ENCODE data around the gene MSH3.
"Not testable (repeated sequence)": the region's sequence is repeated elsewhere in the genome, so short reads cannot be mapped to it uniquely, and the experiment has no call there.

The MSH3 gene

DNA sequence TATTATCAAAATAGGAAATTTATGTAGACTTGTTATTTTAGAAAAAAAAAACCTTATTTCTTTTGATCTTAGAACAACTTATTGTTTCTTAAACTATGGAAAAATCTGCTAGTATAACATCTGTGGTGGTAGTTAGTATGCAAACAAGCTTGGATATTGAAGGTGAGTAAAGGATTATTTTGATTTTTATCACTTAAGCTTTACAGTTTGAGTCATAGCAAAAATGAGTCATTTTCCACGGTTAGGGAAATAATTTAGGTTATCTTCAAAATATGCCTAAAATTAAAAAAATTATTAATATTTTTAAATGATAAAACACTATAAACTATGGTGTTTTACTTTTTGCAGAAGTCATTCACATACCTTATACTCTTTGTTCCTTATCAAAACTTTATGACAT, 107.5 kb downstream of the MSH3 start:
- Mint-ChIP-seq H3K27ac (no peak overlapping the region), H3K27me3 (no peaks in the 10 kb centered on the region), H3K4me3 (no peak overlapping the region), H3K36me3 (peaks cover 50% of the 10 kb centered on the region), H3K9me3 (peaks cover 6% of the 10 kb centered on the region), H3K4me1 (peaks cover 42% of the 10 kb centered on the region)
- no peak for DNase-seq
- CTCF ChIA-PET = no interaction called here

DNA sequence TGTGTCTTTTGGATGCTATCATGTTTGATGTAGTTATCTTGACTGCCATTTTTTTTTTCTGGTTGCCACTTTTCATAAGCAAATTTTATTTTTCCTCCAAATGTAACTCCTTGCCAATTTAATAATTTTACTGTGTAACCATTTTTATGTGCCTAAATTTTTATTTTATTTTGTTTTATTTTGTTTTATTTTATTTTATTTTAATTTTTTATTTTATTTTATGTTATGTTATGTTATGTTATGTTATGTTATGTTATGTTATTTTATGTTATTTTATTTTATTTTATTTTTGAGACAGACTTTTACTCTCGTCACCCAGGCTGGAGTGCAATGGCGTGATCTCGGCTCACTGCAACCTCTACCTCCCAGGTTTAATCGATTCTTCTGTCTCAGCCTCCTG, 108.1 kb downstream of the MSH3 start:
- Mint-ChIP-seq H3K9me3 (peaks cover 6% of the 10 kb centered on the region), H3K4me3 (no peak overlapping the region), H3K27me3 (no peaks in the 10 kb centered on the region), H3K4me1 (peaks cover 37% of the 10 kb centered on the region), H3K27ac (no peak overlapping the region), H3K36me3 (peaks cover 46% of the 10 kb centered on the region)
- DNase-seq = no peak
- CTCF ChIA-PET = interaction anchor here (0.6 kb wide), 1 partner anchor 369 kb away, joined by 3 read pairs; no protein-coding TSS in a partner anchor

DNA sequence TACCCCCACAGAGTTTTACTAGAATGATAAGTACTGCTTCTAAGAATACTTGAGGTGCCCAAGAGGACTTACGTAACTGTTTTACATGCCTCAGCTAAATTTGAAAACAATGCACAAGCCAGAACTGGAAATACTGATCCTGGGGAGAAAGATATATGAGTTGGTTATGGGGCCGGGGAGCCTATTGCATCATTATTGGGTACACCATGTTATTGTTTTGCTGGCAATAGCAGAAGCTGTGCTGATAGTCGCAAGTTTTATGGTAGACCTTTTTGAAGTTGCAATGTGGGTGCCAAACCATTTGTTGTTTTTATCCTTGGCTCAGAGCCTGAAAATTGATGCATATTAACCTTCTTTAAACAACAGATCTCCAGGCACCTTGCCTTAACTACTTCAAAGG, 108.8 kb downstream of the MSH3 start:
- Mint-ChIP-seq H3K27me3 (no peaks in the 10 kb centered on the region), H3K36me3 (peaks cover 44% of the 10 kb centered on the region), H3K27ac (no peak overlapping the region), H3K4me3 (no peak overlapping the region), H3K9me3 (peaks cover 3% of the 10 kb centered on the region), H3K4me1 (peaks cover 30% of the 10 kb centered on the region)
- CTCF ChIA-PET = interaction anchor here (0.6 kb wide), 1 partner anchor 369 kb away, joined by 3 read pairs; no protein-coding TSS in a partner anchor
- DNase-seq = no peak

GRCh38 chr5:80763873-80764647, 109.6 kb downstream of the MSH3 start:
- Mint-ChIP-seq H3K4me1 (peaks cover 28% of the 10 kb centered on the region), H3K27ac (no peak overlapping the region), H3K36me3 (peaks cover 40% of the 10 kb centered on the region), H3K27me3 (no peaks in the 10 kb centered on the region), H3K4me3 (no peak overlapping the region), H3K9me3 (peaks cover 2% of the 10 kb centered on the region)
- CTCF ChIA-PET = interaction anchor here (0.6 to 1.7 kb wide), 2 partner anchors 9 to 462 kb away, joined by 3 to 5 read pairs; no protein-coding TSS in a partner anchor
- no peak for DNase-seq

GRCh38 chr5:80764786-80765185, 110.3 kb downstream of the MSH3 start:
- no peak overlapping the region for H3K27ac Mint-ChIP-seq
- peaks cover 20% of the 10 kb centered on the region for H3K4me1 Mint-ChIP-seq
- DNase-seq = no peak
- H3K9me3 Mint-ChIP-seq = no peaks in the 10 kb centered on the region
- CTCF ChIA-PET = interaction anchor here (1.7 kb wide), 1 partner anchor 8 kb away, joined by 3 read pairs; no protein-coding TSS in a partner anchor
- H3K27me3 Mint-ChIP-seq = no peaks in the 10 kb centered on the region
- no peak overlapping the region for H3K4me3 Mint-ChIP-seq
- peaks cover 36% of the 10 kb centered on the region for H3K36me3 Mint-ChIP-seq

DNA sequence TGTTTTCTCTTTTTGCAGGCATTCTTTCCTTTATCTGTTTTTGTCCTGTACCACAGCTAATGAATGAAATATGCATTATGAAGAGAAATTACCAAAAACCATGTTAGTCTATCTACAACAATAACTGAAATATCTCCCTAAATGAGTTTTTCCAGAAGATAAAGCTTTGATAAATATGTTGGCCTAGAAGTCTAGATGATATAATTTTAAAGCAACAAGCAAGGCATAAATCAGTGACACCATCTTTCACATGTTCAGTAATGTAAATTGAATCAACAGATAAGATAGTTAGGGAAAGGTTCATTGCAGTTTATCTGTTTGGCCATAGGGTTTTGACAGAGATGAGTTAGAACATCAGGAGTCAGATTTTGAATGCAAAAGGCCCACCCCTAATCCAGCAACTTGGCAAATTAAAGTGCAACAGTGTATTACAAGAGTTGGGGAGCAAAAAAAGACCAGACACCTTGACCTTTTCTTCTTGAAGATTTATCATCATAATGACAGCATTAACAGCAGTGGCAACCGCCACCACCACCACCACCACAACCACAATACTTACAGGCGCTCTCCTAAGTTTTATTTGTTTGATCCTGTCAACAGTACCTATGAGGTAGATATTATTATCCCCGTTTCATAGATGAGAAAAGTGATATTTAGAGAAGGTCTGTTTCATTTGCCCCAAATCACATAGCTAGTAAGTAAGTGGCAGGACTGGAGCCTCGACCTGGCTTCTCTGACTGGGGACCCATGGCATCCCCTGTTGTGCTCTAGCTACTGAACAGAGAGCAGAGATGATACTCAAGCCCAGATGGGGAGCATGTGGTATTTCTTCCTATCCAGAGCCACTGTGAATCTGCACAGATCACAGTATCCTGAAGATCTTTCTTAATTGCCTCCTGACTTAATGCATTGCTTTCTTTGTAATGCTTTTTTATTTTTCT, 123.2 kb downstream of the MSH3 start:
- DNase-seq = no peak
- no peak overlapping the region for H3K4me3 Mint-ChIP-seq
- CTCF ChIA-PET = interaction anchor here (1.5 kb wide), 1 partner anchor 10 kb away, joined by 3 read pairs; no protein-coding TSS in a partner anchor
- H3K36me3 Mint-ChIP-seq = peaks cover 33% of the 10 kb centered on the region
- peaks cover 8% of the 10 kb centered on the region for H3K4me1 Mint-ChIP-seq
- no peaks in the 10 kb centered on the region for H3K27me3 Mint-ChIP-seq
- peak overlapping the region; percentile 21 for H3K27ac Mint-ChIP-seq
- H3K9me3 Mint-ChIP-seq = no peaks in the 10 kb centered on the region

DNA sequence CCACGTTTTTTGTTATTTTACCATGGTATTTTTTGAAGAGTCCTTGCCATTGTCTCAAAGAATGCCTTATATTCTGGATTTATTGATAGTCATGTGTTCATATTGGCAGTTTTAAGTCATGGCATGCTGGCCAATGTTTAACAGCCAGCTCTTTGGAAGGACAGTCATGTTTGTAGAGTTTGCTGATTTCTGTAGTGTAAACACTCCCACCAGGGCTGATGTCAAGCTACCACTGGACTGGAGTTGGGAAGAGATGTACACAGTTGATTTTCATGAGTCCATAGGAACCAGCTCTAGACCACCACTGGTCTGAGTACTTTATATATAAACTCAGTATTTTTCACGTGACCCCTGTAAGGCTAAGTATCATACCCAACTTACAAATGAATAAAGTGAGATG, 125.6 kb downstream of the MSH3 start:
- no peak overlapping the region for H3K4me3 Mint-ChIP-seq
- CTCF ChIA-PET = interaction anchor here (0.8 kb wide), 1 partner anchor 328 kb away, joined by 3 read pairs; no protein-coding TSS in a partner anchor

DNA sequence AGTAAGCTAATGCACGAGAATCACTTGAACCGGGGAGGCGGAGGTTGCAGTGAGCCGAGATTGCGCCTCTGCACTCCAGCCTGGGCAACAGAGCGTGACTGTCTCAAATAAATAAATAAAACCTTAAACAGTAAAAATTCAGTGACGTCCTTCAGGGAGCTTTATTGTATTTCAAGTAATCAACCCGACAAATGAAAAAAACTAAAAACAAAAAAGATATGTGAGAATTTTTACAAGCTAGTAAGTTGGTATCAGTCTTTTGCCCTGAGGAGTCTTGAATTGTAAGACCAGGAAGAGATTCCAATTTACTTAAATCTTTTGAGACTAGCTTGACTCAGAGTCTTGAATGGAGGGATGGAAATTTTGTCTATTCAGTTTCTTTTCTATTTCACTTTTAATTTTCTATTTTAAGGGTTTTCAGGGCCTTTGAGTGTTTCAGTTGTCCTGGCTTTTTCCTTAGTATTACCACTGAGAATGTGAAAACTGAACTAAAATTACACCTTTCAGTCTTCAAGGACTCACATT, 126.4 kb downstream of the MSH3 start:
- Mint-ChIP-seq H3K27ac (no peak overlapping the region), H3K9me3 (no peaks in the 10 kb centered on the region), H3K27me3 (no peaks in the 10 kb centered on the region), H3K36me3 (peaks cover 36% of the 10 kb centered on the region), H3K4me1 (peaks cover 8% of the 10 kb centered on the region), H3K4me3 (no peak overlapping the region)
- CTCF ChIA-PET = no interaction called here
- DNase-seq = no peak

More for the DNA sequence above, 125.6 kb downstream of the MSH3 start:
- H3K27me3 Mint-ChIP-seq = no peaks in the 10 kb centered on the region
- no peaks in the 10 kb centered on the region for H3K9me3 Mint-ChIP-seq
- peaks cover 8% of the 10 kb centered on the region for H3K4me1 Mint-ChIP-seq
- no peak for DNase-seq
- peaks cover 33% of the 10 kb centered on the region for H3K36me3 Mint-ChIP-seq
- no peak overlapping the region for H3K27ac Mint-ChIP-seq

- peaks cover 35% of the 10 kb centered on the region for H3K36me3 Mint-ChIP-seq
- H3K9me3 Mint-ChIP-seq = no peaks in the 10 kb centered on the region
- H3K4me3 Mint-ChIP-seq = no peak overlapping the region
- CTCF ChIA-PET = no interaction called here
- peaks cover 8% of the 10 kb centered on the region for H3K4me1 Mint-ChIP-seq
- DNase-seq = no peak
- H3K27me3 Mint-ChIP-seq = no peaks in the 10 kb centered on the region
- no peak overlapping the region for H3K27ac Mint-ChIP-seq
Measured at GRCh38 chr5:80781356-80781755, 126.9 kb downstream of the MSH3 start.

DNA sequence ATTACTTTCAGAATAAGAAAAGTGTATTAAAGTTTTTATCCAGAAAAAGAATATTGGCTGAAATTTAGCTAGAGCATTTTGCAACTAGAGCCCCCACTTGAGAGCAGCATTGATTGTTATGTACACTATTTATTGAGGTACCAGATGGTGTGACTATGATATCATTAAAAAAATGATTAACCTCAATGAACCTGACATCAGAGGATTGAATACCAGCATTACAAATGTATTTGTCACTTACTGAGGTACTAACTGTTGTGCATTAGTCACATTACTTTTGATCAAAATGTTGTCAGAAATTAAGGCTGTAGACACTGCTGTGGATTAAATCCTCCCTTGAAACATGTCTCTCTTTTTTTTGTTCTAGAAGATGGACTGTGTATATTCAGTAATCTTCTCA, 128.2 kb downstream of the MSH3 start:
- H3K36me3 Mint-ChIP-seq = peaks cover 34% of the 10 kb centered on the region
- no peak for DNase-seq
- CTCF ChIA-PET = no interaction called here
- H3K27ac Mint-ChIP-seq = no peak overlapping the region
- H3K9me3 Mint-ChIP-seq = no peaks in the 10 kb centered on the region
- H3K4me1 Mint-ChIP-seq = peaks cover 5% of the 10 kb centered on the region
- H3K27me3 Mint-ChIP-seq = no peaks in the 10 kb centered on the region
- H3K4me3 Mint-ChIP-seq = no peak overlapping the region

- peaks cover 33% of the 10 kb centered on the region for H3K36me3 Mint-ChIP-seq
- H3K4me3 Mint-ChIP-seq, H3K4me1 Mint-ChIP-seq, H3K27ac Mint-ChIP-seq, DNase-seq, H3K27me3 Mint-ChIP-seq, CTCF ChIA-PET, H3K9me3 Mint-ChIP-seq: not testable (repeated sequence)
Measured at GRCh38 chr5:80783751-80784150, 129.3 kb downstream of the MSH3 start.

GRCh38 chr5:80784451-80784850, 130.0 kb downstream of the MSH3 start:
- CTCF ChIA-PET = no interaction called here
- DNase-seq = no peak
- Mint-ChIP-seq H3K27ac (no peak overlapping the region), H3K36me3 (peaks cover 31% of the 10 kb centered on the region), H3K27me3 (no peaks in the 10 kb centered on the region), H3K4me1 (no peaks in the 10 kb centered on the region), H3K9me3 (no peaks in the 10 kb centered on the region), H3K4me3 (no peak overlapping the region)

DNA sequence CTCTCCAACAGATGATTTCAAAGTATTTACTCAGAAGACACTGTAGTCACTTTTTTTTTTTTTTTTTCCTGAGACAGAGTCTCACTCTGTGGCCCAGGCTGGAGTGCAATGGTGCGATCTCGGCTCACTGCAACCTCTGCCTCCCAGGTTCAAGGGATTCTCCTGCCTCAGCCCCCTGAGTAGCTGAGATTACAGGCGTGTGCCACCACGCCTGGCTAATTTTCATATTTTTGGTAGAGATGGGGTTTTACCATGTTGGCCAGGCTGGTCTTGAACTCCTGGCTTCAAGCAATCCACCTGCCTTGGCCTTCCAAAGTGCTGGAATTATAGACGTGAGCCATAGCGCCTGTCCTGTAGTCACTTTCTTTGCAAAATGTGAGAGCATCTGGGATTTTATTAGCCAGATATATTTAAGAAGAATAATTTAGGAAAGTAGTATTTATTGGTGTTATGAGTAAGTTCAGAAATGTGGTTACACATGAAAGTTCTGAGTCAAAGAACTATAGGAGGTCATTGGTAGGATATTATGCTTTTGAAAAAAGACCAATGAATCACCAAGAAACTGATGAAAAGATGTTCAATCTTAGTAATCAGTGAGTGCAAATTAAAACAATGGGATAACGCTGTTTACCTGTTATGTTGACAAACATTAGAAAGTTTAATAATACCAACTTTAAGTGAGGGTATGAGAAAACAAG, 135.0 kb downstream of the MSH3 start:
- CTCF ChIA-PET = interaction anchor here (0.6 kb wide), 1 partner anchor 75 kb away, joined by 3 read pairs; no protein-coding TSS in a partner anchor
- H3K36me3 Mint-ChIP-seq = peaks cover 12% of the 10 kb centered on the region
- not testable (repeated sequence) for H3K27me3 Mint-ChIP-seq, DNase-seq, H3K27ac Mint-ChIP-seq, H3K4me1 Mint-ChIP-seq, H3K9me3 Mint-ChIP-seq, H3K4me3 Mint-ChIP-seq

- Mint-ChIP-seq H3K27me3 (no peaks in the 10 kb centered on the region), H3K4me3 (no peak overlapping the region), H3K27ac (no peak overlapping the region), H3K4me1 (no peaks in the 10 kb centered on the region), H3K36me3 (peaks cover 8% of the 10 kb centered on the region), H3K9me3 (no peaks in the 10 kb centered on the region)
- CTCF ChIA-PET = no interaction called here
- DNase-seq = no peak
Measured at GRCh38 chr5:80790698-80791097, 136.2 kb downstream of the MSH3 start.

All from activated naive CD4-positive, alpha-beta T cell treated with anti-CD3 and anti-CD28 coated beads, Interleukin-2, amount 10 ng/mL, durations not matched to agents 7 days and 5 days (primary cell).